GM23338 (cell line): ENCODE measurements around the gene MKRN1.

Experiments
- CREB1 ChIP-seq: fragments of 250-450 bp; sonication (Bioruptor Pico); IDR thresholded peaks from 2 replicates; pipeline ENCODE4 v1.5.0; 2020; ENCODE audit warnings: low read depth, mild to moderate bottlenecking, moderate library complexity
- EZH2 ChIP-seq: fragments of 200-600 bp; sonication (generic); IDR thresholded peaks from one replicate; pipeline ENCODE4 v1.8.0; 2017; ENCODE audit warnings: antibody characterized with exemption, mild to moderate bottlenecking, low read depth; ENCODE audit not compliant: unreplicated experiment
- EZH2phosphoT487 ChIP-seq: fragments of 200-600 bp; sonication (generic); IDR thresholded peaks from one replicate; pipeline ENCODE4 v1.8.1; 2018; ENCODE audit warnings: antibody characterized with exemption; ENCODE audit not compliant: unreplicated experiment
- JUNB ChIP-seq: IDR thresholded peaks from one replicate; pipeline ENCODE4 v1.6.1; 2016; ENCODE audit warnings: antibody characterized with exemption; ENCODE audit not compliant: unreplicated experiment
- NANOG ChIP-seq: IDR thresholded peaks from 2 replicates; pipeline ENCODE4 v1.6.1; 2016; ENCODE audit warnings: antibody characterized with exemption, borderline replicate concordance
- POLR2AphosphoS5 ChIP-seq: IDR thresholded peaks from 2 replicates; pipeline ENCODE4 v1.6.1; 2016; ENCODE audit warnings: antibody characterized with exemption, low read depth
- TF ChIP-seq, protein P1 (sequence below), 2 experiments: fragments of 200-600 bp in 1 of 2; sonication (generic) in 1 of 2; conservative IDR thresholded peaks; 2 replicates each; pipeline versions ENCODE4 v1.5.1 to v1.6.1; 2016 to 2017; ENCODE audit warnings: antibody characterized with exemption in 2 of 2, low read depth in 2 of 2, mild to moderate bottlenecking in 2 of 2, moderate library complexity in 1 of 2
- TF ChIP-seq, protein P2 (sequence below): IDR thresholded peaks from 2 replicates; pipeline ENCODE4 v1.6.1; 2016; ENCODE audit warnings: antibody characterized with exemption
- TF ChIP-seq, protein P3 (sequence below): IDR thresholded peaks from one replicate; pipeline ENCODE4 v1.6.1; 2018; ENCODE audit warnings: antibody characterized with exemption; ENCODE audit not compliant: unreplicated experiment
- TF ChIP-seq, protein P4 (sequence below): fragments of 250-450 bp; sonication (Bioruptor Pico); IDR thresholded peaks from 2 replicates; pipeline ENCODE4 v1.5.0; 2020; ENCODE audit warnings: mild to moderate bottlenecking, moderate library complexity

DNA sequence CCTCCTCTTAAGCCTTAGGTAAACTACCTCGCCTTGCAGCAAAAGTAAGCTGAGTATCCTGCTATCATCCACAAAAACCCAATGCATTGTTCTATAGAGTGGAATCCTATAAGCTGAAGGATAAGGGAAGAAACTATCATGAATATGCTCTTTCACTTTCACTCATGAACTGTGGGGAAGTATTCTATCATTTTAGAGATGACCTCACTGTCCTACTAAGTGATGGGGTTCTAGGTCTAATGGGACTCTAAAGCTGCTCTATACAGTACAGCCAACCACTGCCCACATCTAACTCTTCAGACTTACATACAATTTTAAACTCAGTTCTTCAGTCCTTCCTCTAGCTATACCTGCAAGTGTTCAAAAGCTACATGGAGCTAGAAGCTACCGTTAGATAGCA is 16.2 kb downstream of the MKRN1 start:
- no peak for TF ChIP-seq POLR2AphosphoS5
- TF ChIP-seq, protein P1, sequence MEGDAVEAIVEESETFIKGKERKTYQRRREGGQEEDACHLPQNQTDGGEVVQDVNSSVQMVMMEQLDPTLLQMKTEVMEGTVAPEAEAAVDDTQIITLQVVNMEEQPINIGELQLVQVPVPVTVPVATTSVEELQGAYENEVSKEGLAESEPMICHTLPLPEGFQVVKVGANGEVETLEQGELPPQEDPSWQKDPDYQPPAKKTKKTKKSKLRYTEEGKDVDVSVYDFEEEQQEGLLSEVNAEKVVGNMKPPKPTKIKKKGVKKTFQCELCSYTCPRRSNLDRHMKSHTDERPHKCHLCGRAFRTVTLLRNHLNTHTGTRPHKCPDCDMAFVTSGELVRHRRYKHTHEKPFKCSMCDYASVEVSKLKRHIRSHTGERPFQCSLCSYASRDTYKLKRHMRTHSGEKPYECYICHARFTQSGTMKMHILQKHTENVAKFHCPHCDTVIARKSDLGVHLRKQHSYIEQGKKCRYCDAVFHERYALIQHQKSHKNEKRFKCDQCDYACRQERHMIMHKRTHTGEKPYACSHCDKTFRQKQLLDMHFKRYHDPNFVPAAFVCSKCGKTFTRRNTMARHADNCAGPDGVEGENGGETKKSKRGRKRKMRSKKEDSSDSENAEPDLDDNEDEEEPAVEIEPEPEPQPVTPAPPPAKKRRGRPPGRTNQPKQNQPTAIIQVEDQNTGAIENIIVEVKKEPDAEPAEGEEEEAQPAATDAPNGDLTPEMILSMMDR (conservative IDR thresholded peaks at IDR 0.05; ENCODE audit: low read depth in 2 of 2) = no peak
- TF ChIP-seq, protein P2, sequence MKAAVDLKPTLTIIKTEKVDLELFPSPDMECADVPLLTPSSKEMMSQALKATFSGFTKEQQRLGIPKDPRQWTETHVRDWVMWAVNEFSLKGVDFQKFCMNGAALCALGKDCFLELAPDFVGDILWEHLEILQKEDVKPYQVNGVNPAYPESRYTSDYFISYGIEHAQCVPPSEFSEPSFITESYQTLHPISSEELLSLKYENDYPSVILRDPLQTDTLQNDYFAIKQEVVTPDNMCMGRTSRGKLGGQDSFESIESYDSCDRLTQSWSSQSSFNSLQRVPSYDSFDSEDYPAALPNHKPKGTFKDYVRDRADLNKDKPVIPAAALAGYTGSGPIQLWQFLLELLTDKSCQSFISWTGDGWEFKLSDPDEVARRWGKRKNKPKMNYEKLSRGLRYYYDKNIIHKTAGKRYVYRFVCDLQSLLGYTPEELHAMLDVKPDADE = no peak
- no peak for TF ChIP-seq NANOG
- no peak for TF ChIP-seq EZH2
- no peak for TF ChIP-seq JUNB
- TF ChIP-seq, protein P3, sequence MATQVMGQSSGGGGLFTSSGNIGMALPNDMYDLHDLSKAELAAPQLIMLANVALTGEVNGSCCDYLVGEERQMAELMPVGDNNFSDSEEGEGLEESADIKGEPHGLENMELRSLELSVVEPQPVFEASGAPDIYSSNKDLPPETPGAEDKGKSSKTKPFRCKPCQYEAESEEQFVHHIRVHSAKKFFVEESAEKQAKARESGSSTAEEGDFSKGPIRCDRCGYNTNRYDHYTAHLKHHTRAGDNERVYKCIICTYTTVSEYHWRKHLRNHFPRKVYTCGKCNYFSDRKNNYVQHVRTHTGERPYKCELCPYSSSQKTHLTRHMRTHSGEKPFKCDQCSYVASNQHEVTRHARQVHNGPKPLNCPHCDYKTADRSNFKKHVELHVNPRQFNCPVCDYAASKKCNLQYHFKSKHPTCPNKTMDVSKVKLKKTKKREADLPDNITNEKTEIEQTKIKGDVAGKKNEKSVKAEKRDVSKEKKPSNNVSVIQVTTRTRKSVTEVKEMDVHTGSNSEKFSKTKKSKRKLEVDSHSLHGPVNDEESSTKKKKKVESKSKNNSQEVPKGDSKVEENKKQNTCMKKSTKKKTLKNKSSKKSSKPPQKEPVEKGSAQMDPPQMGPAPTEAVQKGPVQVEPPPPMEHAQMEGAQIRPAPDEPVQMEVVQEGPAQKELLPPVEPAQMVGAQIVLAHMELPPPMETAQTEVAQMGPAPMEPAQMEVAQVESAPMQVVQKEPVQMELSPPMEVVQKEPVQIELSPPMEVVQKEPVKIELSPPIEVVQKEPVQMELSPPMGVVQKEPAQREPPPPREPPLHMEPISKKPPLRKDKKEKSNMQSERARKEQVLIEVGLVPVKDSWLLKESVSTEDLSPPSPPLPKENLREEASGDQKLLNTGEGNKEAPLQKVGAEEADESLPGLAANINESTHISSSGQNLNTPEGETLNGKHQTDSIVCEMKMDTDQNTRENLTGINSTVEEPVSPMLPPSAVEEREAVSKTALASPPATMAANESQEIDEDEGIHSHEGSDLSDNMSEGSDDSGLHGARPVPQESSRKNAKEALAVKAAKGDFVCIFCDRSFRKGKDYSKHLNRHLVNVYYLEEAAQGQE = no peak
- TF ChIP-seq EZH2phosphoT487 = no peak
- no peak for TF ChIP-seq CREB1
- TF ChIP-seq, protein P4, sequence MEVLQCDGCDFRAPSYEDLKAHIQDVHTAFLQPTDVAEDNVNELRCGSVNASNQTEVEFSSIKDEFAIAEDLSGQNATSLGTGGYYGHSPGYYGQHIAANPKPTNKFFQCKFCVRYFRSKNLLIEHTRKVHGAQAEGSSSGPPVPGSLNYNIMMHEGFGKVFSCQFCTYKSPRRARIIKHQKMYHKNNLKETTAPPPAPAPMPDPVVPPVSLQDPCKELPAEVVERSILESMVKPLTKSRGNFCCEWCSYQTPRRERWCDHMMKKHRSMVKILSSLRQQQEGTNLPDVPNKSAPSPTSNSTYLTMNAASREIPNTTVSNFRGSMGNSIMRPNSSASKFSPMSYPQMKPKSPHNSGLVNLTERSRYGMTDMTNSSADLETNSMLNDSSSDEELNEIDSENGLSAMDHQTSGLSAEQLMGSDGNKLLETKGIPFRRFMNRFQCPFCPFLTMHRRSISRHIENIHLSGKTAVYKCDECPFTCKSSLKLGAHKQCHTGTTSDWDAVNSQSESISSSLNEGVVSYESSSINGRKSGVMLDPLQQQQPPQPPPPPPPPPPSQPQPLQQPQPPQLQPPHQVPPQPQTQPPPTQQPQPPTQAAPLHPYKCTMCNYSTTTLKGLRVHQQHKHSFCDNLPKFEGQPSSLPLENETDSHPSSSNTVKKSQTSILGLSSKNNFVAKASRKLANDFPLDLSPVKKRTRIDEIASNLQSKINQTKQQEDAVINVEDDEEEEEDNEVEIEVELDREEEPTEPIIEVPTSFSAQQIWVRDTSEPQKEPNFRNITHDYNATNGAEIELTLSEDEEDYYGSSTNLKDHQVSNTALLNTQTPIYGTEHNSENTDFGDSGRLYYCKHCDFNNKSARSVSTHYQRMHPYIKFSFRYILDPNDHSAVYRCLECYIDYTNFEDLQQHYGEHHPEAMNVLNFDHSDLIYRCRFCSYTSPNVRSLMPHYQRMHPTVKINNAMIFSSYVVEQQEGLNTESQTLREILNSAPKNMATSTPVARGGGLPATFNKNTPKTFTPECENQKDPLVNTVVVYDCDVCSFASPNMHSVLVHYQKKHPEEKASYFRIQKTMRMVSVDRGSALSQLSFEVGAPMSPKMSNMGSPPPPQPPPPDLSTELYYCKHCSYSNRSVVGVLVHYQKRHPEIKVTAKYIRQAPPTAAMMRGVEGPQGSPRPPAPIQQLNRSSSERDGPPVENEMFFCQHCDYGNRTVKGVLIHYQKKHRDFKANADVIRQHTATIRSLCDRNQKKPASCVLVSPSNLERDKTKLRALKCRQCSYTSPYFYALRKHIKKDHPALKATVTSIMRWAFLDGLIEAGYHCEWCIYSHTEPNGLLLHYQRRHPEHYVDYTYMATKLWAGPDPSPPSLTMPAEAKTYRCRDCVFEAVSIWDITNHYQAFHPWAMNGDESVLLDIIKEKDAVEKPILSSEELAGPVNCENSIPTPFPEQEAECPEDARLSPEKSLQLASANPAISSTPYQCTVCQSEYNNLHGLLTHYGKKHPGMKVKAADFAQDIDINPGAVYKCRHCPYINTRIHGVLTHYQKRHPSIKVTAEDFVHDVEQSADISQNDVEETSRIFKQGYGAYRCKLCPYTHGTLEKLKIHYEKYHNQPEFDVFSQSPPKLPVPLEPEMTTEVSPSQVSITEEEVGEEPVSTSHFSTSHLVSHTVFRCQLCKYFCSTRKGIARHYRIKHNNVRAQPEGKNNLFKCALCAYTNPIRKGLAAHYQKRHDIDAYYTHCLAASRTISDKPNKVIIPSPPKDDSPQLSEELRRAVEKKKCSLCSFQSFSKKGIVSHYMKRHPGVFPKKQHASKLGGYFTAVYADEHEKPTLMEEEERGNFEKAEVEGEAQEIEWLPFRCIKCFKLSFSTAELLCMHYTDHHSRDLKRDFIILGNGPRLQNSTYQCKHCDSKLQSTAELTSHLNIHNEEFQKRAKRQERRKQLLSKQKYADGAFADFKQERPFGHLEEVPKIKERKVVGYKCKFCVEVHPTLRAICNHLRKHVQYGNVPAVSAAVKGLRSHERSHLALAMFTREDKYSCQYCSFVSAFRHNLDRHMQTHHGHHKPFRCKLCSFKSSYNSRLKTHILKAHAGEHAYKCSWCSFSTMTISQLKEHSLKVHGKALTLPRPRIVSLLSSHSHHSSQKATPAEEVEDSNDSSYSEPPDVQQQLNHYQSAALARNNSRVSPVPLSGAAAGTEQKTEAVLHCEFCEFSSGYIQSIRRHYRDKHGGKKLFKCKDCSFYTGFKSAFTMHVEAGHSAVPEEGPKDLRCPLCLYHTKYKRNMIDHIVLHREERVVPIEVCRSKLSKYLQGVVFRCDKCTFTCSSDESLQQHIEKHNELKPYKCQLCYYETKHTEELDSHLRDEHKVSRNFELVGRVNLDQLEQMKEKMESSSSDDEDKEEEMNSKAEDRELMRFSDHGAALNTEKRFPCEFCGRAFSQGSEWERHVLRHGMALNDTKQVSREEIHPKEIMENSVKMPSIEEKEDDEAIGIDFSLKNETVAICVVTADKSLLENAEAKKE (CRISPR knock-in tag) = no peak
